Measurements from ENCODE around the gene NELFCD. TPM values are rescaled to one million over a fixed set of nuclear protein-coding genes. Genes with fewer than 3 reads are reported as not detected.

NELFCD gene
- total RNA-seq, 2 donors from 2014 or later = 47.1 to 64.4 TPM

- H3K27ac ChIP-seq = peak overlapping the region; percentile 62
- DNase-seq = no peak
- no peak overlapping the region for H3K4me3 ChIP-seq
- no peaks in the 10 kb centered on the region for H3K27me3 ChIP-seq
- intact Hi-C loops (cut with DNase I) = loop anchor here (5.0 kb wide), 1 partner anchor 156 kb away; no protein-coding TSS in a partner anchor
- H3K36me3 ChIP-seq = no peaks in the 10 kb centered on the region
- peaks cover 31% of the 10 kb centered on the region for H3K4me1 ChIP-seq
- H3K9me3 ChIP-seq = no peaks in the 10 kb centered on the region
- H3K9ac ChIP-seq (ENCODE audit: low read depth in 2 of 2, low read length in 2 of 2) = peak overlapping the region in 1 of 2 donors; percentile 70
- no peak for TF ChIP-seq CTCF (IDR thresholded peaks at IDR 0.05)
Observed at GRCh38 chr20:59043698-59044097, 62.6 kb downstream of the NELFCD start.

GRCh38 chr20:59044295-59044694, 63.2 kb downstream of the NELFCD start:
- DNase-seq = no peak
- no peak for TF ChIP-seq CTCF (IDR thresholded peaks at IDR 0.05)
- Histone ChIP-seq H3K27ac (no peak overlapping the region), H3K27me3 (no peaks in the 10 kb centered on the region), H3K36me3 (no peaks in the 10 kb centered on the region), H3K9me3 (no peaks in the 10 kb centered on the region), H3K4me3 (no peak overlapping the region), H3K4me1 (peaks cover 31% of the 10 kb centered on the region), H3K9ac (ENCODE audit: low read depth in 2 of 2, low read length in 2 of 2) (no peak overlapping the region)
- intact Hi-C loops (cut with DNase I) = loop anchor here (5.0 kb wide), 1 partner anchor 157 kb away; no protein-coding TSS in a partner anchor

Other genes with a start within 250 kb of the NELFCD start
- 1 to 10 TPM in 1 of 2 donors, under 1 TPM in 1; 0.88 to 1.7 TPM for gene GNAS-AS1, start 130.4 kb upstream of the NELFCD start, total RNA-seq
- gene GNAS, start 128.5 kb upstream of the NELFCD start, total RNA-seq = 100 to 1,000 TPM; 683 to 715 TPM
- gene CTSZ, start 26.0 kb downstream of the NELFCD start, total RNA-seq = 100 to 1,000 TPM; 274 to 303 TPM
- not detected for gene TUBB1, start 38.2 kb downstream of the NELFCD start, total RNA-seq
- 10 to 100 TPM; 75.0 to 94.1 TPM for gene ATP5F1E, start 51.1 kb downstream of the NELFCD start, total RNA-seq
- 100 to 1,000 TPM; 138 to 141 TPM for gene PRELID3B, start 61.5 kb downstream of the NELFCD start, total RNA-seq
- gene ZNF831, start 182.6 kb downstream of the NELFCD start, total RNA-seq = under 1 TPM; 0.20 to 0.27 TPM

All from colonic mucosa (tissue), 4 donors.